A673 (cell line): Measurements from ENCODE around the gene WWTR1.

Source experiments
- CTCF ChIP-seq: fragments of 300-800, 200-600 bp; sonication (generic); conservative IDR thresholded peaks from 2 replicates; pipeline ENCODE4 v1.5.1; 2017; ENCODE audit warnings: low read depth, mild to moderate bottlenecking, antibody characterized with exemption, low read length, moderate library complexity, mixed read lengths
- EZH2 ChIP-seq: fragments of 200-600 bp; sonication (generic); IDR thresholded peaks from 2 replicates; pipeline ENCODE4 v1.6.1; 2017; ENCODE audit warnings: borderline replicate concordance, low read depth, mild to moderate bottlenecking, mixed read lengths, antibody characterized with exemption, low read length; ENCODE audit not compliant: poor library complexity, severe bottlenecking

- TF ChIP-seq EZH2: no peak
- no peak for TF ChIP-seq CTCF
Measured at GRCh38 chr3:149703466-149703865, 45.6 kb upstream of the WWTR1 start.
